ENCODE data around the gene GLIPR2.
"Not testable (repeated sequence)": the region's sequence is repeated elsewhere in the genome, so short reads cannot be mapped to it uniquely, and the experiment has no call there.

The GLIPR2 gene

GRCh38 chr9:36123515-36123914, 13.0 kb upstream of the GLIPR2 start:
- DNase-seq (ENCODE audit: low read depth) = no peak

GRCh38 chr9:36125062-36125855, 11.3 kb upstream of the GLIPR2 start:
- no peak for DNase-seq (ENCODE audit: low read depth)

- no peak for DNase-seq (ENCODE audit: low read depth)
Measured at GRCh38 chr9:36126016-36126730, 10.4 kb upstream of the GLIPR2 start.

GRCh38 chr9:36127652-36128244, 8.8 kb upstream of the GLIPR2 start:
- DNase-seq (ENCODE audit: low read depth) = no peak

- no peak for DNase-seq (ENCODE audit: low read depth)
Measured at GRCh38 chr9:36128349-36128748, 8.2 kb upstream of the GLIPR2 start.

- no peak for DNase-seq (ENCODE audit: low read depth)
Measured at GRCh38 chr9:36129139-36129538, 7.4 kb upstream of the GLIPR2 start.

- not testable (repeated sequence) for DNase-seq (ENCODE audit: low read depth)
Measured at GRCh38 chr9:36131666-36132065, 4.9 kb upstream of the GLIPR2 start.

- DNase-seq (ENCODE audit: low read depth) = no peak
Measured at GRCh38 chr9:36132086-36132485, 4.4 kb upstream of the GLIPR2 start.

GRCh38 chr9:36134761-36135505, 1.6 kb upstream of the GLIPR2 start:
- no peak for DNase-seq (ENCODE audit: low read depth)

GRCh38 chr9:36135741-36136271, 727 bp upstream of the GLIPR2 start:
- DNase-seq (ENCODE audit: low read depth) = no peak

- no peak for DNase-seq (ENCODE audit: low read depth)
Measured at GRCh38 chr9:36136894-36137391, 410 bp downstream of the GLIPR2 start.

- no peak for DNase-seq (ENCODE audit: low read depth)
Measured at GRCh38 chr9:36137392-36138004, 965 bp downstream of the GLIPR2 start.

GRCh38 chr9:36138496-36138895, 2.0 kb downstream of the GLIPR2 start:
- no peak for DNase-seq (ENCODE audit: low read depth)

- no peak for DNase-seq (ENCODE audit: low read depth)
Measured at GRCh38 chr9:36138901-36139300, 2.4 kb downstream of the GLIPR2 start.

- no peak for DNase-seq (ENCODE audit: low read depth)
Measured at GRCh38 chr9:36140086-36141084, 3.9 kb downstream of the GLIPR2 start.

- no peak for DNase-seq (ENCODE audit: low read depth)
Measured at GRCh38 chr9:36141288-36141687, 4.8 kb downstream of the GLIPR2 start.

- DNase-seq (ENCODE audit: low read depth) = no peak
Measured at GRCh38 chr9:36141761-36142160, 5.2 kb downstream of the GLIPR2 start.

GRCh38 chr9:36142510-36143244, 6.1 kb downstream of the GLIPR2 start:
- DNase-seq (ENCODE audit: low read depth) = no peak

- no peak for DNase-seq (ENCODE audit: low read depth)
Measured at GRCh38 chr9:36143245-36143641, 6.7 kb downstream of the GLIPR2 start.
